Glomerular visceral epithelial cell (primary cell): ENCODE results near the gene CCSER1.
A peak's percentile ranks its signal among the peaks of the same experiment; 100 is the strongest.
"Not testable (repeated sequence)": the region's sequence is repeated elsewhere in the genome, so short reads cannot be mapped to it uniquely, and the experiment has no call there.

Experiments used
- DNase-seq: peaks from one replicate; pipeline ENCODE4 v3.0.0-alpha.2; 2016; ENCODE audit errors: extremely low spot score

CCSER1 gene

GRCh38 chr4:91037951-91038350 is 910.8 kb downstream of the CCSER1 start:
- DNase-seq, result no peak

GRCh38 chr4:91057871-91058270 is 930.7 kb downstream of the CCSER1 start:
- no peak for DNase-seq

- no peak for DNase-seq
These were observed 931.2 kb downstream of the CCSER1 start for GRCh38 chr4:91058345-91058744.

GRCh38 chr4:91064157-91064853 is 937.1 kb downstream of the CCSER1 start:
- DNase-seq, result peak; percentile 21

GRCh38 chr4:91065117-91065516 is 937.9 kb downstream of the CCSER1 start:
- no peak for DNase-seq

GRCh38 chr4:91070736-91071135 is 943.5 kb downstream of the CCSER1 start:
- no peak for DNase-seq

- no peak for DNase-seq
These were observed 949.0 kb downstream of the CCSER1 start for GRCh38 chr4:91076147-91076546.

GRCh38 chr4:91085961-91086360 is 958.8 kb downstream of the CCSER1 start:
- no peak for DNase-seq

- DNase-seq, result no peak
These were observed 960.5 kb downstream of the CCSER1 start for GRCh38 chr4:91087743-91088142.

- no peak for DNase-seq
These were observed 962.0 kb downstream of the CCSER1 start for GRCh38 chr4:91089178-91089577.

GRCh38 chr4:91092398-91092980 is 965.3 kb downstream of the CCSER1 start:
- no peak for DNase-seq

GRCh38 chr4:91094220-91094619 is 967.0 kb downstream of the CCSER1 start:
- DNase-seq, result not testable (repeated sequence)

- DNase-seq, result no peak
These were observed 972.5 kb downstream of the CCSER1 start for GRCh38 chr4:91099666-91100065.

GRCh38 chr4:91108751-91109150 is 981.6 kb downstream of the CCSER1 start:
- no peak for DNase-seq

- peak; percentile 48 for DNase-seq
These were observed 984.4 kb downstream of the CCSER1 start for GRCh38 chr4:91111556-91111955.

- DNase-seq, result peak; percentile 34
These were observed 986.0 kb downstream of the CCSER1 start for GRCh38 chr4:91113130-91113706.

GRCh38 chr4:91114386-91114785 is 987.2 kb downstream of the CCSER1 start:
- DNase-seq, result no peak

- DNase-seq, result no peak
These were observed 989.7 kb downstream of the CCSER1 start for GRCh38 chr4:91116861-91117260.

- no peak for DNase-seq
These were observed 991.4 kb downstream of the CCSER1 start for GRCh38 chr4:91118597-91118996.

GRCh38 chr4:91123742-91124141 is 996.5 kb downstream of the CCSER1 start:
- DNase-seq, result no peak

GRCh38 chr4:91127192-91127591 is 1000.0 kb downstream of the CCSER1 start:
- DNase-seq, result no peak

- DNase-seq, result no peak
These were observed 1000.6 kb downstream of the CCSER1 start for GRCh38 chr4:91127831-91128230.

- no peak for DNase-seq
These were observed 1001.3 kb downstream of the CCSER1 start for GRCh38 chr4:91128519-91128918.
